ENCODE results near the gene KRTAP5-7.

The KRTAP5-7 gene

DNA sequence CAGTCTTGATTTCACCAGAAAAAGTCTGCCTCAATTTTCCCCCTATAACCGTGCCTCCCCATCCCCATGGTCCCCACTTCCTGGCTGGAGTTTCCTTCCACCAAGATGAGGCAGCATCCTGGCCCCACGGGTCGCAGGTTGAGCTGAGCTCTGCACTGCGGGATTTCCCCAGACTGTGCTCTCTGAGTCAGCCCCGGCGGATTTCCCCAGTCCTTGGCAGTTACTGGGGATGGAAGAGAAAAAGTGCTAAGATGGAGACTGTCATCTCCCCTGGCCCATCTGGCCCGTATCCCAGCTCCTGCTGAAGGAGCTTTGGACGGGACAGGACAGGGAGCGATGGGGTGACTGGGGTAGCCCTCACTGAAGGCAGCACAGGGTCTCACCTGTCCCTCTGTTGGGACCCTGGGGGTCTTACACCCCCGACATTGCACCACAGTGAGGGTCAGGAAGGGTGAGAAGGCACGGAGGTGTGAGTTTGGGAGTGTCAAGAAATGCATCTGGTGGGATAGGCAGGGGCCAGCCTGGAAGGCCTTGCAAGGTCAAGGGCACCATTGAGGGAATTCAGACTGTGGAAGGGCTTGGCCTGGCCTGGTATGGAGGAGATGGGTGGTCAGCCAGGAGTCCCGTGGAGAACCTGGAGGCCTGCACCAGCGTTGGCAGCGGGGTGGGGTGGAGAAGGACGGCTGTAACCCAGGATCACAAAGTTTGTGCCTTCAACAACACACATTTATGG is 37.6 kb upstream of the KRTAP5-7 start:
- TF ChIP-seq CREB1 (IDR thresholded peaks at IDR 0.05; ENCODE audit: low read depth) (no peak), ZBTB7A (IDR thresholded peaks at IDR 0.05; ENCODE audit: low read depth) (no peak), EP300 (IDR thresholded peaks at IDR 0.05; ENCODE audit: borderline replicate concordance) (no peak), FOXM1 (IDR thresholded peaks at IDR 0.05; ENCODE audit: borderline replicate concordance, low read depth) (no peak), YY1 (IDR thresholded peaks at IDR 0.05; ENCODE audit: low read depth) (no peak), NFIC (IDR thresholded peaks at IDR 0.05) (no peak), RAD21 (IDR thresholded peaks at IDR 0.05; ENCODE audit: low read depth) (no peak), EGR1 (IDR thresholded peaks at IDR 0.05) (no peak)
- TF ChIP-seq, protein P1, sequence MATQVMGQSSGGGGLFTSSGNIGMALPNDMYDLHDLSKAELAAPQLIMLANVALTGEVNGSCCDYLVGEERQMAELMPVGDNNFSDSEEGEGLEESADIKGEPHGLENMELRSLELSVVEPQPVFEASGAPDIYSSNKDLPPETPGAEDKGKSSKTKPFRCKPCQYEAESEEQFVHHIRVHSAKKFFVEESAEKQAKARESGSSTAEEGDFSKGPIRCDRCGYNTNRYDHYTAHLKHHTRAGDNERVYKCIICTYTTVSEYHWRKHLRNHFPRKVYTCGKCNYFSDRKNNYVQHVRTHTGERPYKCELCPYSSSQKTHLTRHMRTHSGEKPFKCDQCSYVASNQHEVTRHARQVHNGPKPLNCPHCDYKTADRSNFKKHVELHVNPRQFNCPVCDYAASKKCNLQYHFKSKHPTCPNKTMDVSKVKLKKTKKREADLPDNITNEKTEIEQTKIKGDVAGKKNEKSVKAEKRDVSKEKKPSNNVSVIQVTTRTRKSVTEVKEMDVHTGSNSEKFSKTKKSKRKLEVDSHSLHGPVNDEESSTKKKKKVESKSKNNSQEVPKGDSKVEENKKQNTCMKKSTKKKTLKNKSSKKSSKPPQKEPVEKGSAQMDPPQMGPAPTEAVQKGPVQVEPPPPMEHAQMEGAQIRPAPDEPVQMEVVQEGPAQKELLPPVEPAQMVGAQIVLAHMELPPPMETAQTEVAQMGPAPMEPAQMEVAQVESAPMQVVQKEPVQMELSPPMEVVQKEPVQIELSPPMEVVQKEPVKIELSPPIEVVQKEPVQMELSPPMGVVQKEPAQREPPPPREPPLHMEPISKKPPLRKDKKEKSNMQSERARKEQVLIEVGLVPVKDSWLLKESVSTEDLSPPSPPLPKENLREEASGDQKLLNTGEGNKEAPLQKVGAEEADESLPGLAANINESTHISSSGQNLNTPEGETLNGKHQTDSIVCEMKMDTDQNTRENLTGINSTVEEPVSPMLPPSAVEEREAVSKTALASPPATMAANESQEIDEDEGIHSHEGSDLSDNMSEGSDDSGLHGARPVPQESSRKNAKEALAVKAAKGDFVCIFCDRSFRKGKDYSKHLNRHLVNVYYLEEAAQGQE (IDR thresholded peaks at IDR 0.05; ENCODE audit: low read depth) = no peak

DNA sequence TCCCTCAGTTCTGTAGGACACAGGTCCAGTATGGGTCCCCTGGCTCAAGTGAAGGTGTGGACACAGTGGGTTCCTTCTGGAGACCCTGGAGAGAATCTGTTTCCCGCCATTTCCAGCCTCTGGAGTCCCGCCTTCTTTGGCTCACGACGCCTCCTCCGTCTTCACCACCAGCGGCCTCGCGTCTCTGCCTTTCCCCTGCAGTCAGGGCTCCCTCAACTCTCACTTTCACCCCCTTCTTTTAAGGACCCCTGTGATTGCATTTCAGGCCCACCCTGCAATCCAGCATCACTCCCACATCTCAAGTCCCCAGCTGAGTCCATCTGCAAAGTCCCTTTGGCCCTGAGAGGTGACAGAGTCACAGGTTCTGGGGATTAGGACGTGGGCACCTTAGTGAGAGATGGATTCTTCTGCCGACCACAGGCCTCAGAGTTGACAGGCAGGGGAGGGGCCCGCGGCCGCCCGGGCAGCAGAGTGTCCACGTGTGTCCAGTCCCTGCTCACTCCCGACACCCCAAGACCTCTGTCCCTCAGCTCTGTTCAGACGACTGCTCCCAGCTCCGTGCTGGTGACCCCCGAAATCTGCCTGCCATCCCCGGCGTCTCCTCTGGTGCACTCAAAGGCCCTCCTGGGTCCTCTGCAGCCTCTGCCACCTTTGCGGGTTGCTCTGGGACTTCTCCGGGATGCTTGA is 36.9 kb upstream of the KRTAP5-7 start:
- TF ChIP-seq TEAD4 (IDR thresholded peaks at IDR 0.05) (no peak), NFIC (IDR thresholded peaks at IDR 0.05) (no peak), FOXM1 (IDR thresholded peaks at IDR 0.05; ENCODE audit: borderline replicate concordance, low read depth) (no peak)

DNA sequence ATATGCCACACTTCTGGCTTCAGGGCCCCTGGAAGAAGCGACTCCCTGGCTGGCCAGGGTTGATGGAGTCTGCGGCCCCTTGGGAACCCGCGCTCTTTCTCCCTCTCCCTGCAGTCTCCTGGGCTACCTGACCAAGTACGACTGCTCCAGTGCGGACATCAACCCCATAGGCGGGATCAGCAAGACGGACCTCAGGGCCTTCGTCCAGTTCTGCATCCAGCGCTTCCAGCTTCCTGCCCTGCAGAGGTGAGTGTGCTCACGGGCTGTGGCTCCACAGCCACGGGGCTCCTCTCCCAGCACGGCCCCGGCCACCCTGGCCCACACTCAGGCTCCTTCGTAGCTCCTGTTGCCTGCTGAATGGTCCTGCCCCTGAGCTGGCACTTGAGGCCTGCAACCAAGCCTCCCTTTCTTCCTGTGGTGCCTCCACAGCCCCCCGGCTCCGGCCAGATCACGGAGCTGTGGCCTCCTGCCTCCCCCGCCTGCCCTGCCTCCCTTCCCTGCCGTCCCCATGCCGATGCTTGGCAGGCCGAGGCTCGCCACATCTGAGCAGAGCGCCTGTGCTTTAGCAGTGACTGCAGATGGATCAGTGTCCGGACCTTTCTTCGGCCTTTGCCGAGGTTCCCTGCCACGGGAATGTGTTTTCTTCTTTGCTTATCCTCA is 36.2 kb upstream of the KRTAP5-7 start:
- no peak for TF ChIP-seq CEBPB (IDR thresholded peaks at IDR 0.05)
- TF ChIP-seq, protein P2, sequence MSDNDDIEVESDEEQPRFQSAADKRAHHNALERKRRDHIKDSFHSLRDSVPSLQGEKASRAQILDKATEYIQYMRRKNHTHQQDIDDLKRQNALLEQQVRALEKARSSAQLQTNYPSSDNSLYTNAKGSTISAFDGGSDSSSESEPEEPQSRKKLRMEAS (IDR thresholded peaks at IDR 0.05) = no peak
- TF ChIP-seq EGR1 (IDR thresholded peaks at IDR 0.05) = no peak
- TF ChIP-seq CREB1 (IDR thresholded peaks at IDR 0.05; ENCODE audit: low read depth) = no peak
- TF ChIP-seq TCF12 (IDR thresholded peaks at IDR 0.05; ENCODE audit: low read depth) = no peak
- TF ChIP-seq TAF1 (IDR thresholded peaks at IDR 0.05; ENCODE audit: low read depth) = no peak
- no peak for TF ChIP-seq RAD21 (IDR thresholded peaks at IDR 0.05; ENCODE audit: low read depth)
- no peak for TF ChIP-seq YY1 (IDR thresholded peaks at IDR 0.05; ENCODE audit: low read depth)

DNA sequence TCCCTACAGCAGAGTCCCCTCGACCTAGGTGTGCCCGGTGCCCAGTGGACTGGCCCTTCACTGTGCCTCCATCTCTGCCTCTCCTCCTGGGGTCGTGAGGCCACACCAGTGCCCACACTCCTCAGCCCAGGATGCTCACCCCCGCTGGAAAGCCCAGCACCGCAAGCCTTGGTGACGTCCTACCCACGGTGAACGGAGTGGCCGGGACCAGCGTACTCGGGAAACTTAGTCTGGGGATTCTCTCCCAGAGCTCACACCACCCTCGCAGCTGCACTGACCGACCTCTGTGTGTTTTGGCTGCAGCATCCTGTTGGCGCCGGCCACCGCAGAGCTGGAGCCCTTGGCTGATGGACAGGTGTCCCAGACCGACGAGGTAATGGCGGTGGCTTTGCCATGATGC is 35.5 kb upstream of the KRTAP5-7 start:
- TF ChIP-seq FOXM1 (IDR thresholded peaks at IDR 0.05; ENCODE audit: borderline replicate concordance, low read depth) (no peak), CREB1 (IDR thresholded peaks at IDR 0.05; ENCODE audit: low read depth) (no peak), NFIC (IDR thresholded peaks at IDR 0.05) (no peak)

DNA sequence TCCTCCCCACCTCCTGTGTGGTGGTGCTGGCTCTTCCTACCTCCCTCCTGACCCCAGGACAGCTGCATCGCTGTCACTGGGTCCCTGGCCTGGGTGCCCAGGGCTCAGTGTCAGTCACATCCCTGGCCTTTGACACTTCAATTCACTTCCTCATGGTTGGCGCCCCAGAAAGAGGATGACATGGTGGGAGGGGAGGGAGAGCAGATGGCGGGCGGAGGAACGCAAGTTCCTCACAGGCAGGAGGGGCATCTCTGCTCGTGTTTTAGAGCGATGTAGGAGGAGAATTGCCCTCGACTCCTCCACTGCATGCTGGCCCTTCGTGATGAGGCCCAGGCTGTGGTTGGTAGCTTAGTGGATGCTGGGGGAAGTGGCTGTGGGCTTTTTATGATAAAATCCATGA is 35.1 kb upstream of the KRTAP5-7 start:
- no peak for TF ChIP-seq NFIC (IDR thresholded peaks at IDR 0.05)
- TF ChIP-seq CREB1 (IDR thresholded peaks at IDR 0.05; ENCODE audit: low read depth) = no peak
- no peak for TF ChIP-seq EP300 (IDR thresholded peaks at IDR 0.05; ENCODE audit: borderline replicate concordance)
- no peak for TF ChIP-seq TEAD4 (IDR thresholded peaks at IDR 0.05)
- TF ChIP-seq RAD21 (IDR thresholded peaks at IDR 0.05; ENCODE audit: low read depth) = no peak

DNA sequence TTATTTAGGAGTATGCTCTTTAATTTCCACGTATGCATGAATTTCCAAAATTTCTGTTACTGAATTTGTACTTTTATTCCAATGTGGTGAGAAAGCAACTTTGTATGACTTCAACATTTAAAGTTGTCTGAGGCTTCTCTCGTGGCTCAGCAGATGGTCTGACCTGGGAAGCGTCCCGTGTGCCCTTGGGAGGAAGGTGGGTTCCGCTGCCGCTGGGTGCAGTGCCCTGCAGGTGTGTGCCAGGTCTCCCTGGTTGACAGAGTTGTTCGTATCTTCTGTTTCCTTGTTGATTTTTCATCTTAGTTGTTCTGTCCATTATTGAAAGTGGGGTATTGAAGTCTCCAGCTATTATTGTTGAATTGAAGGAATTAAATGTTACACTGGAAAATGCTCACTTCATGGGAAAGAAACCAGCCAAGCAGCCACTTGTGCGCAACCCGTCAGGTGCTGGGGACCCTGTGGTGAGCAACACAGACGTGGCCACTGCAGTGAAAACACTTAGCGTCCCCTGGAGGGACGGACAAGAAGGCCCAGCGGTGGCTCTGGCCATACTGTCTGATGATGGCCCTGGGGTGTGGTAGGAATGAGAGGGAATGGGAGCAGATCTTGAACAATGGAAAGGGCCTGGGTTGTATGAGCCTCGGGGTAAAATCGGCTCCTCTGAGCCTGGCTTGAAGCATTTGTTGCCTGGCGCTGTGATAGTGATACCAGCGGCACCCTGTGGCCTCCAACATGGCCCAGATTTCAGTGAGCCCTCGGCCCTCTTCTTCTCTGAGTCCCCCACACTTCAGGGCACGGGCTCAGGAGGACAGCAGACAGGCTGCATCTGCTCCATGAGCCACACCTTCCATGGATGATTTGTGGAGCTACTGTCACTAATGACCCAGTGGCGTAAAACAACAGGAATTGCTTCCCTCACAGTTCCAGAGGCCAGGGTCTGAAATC is 31.5 kb upstream of the KRTAP5-7 start:
- TF ChIP-seq EP300 (IDR thresholded peaks at IDR 0.05; ENCODE audit: borderline replicate concordance) (no peak), CEBPB (IDR thresholded peaks at IDR 0.05) (no peak), RAD21 (IDR thresholded peaks at IDR 0.05; ENCODE audit: low read depth) (no peak), EGR1 (IDR thresholded peaks at IDR 0.05) (no peak), ZBTB7A (IDR thresholded peaks at IDR 0.05; ENCODE audit: low read depth) (no peak), TAF1 (IDR thresholded peaks at IDR 0.05; ENCODE audit: low read depth) (no peak)
- TF ChIP-seq, protein P3, sequence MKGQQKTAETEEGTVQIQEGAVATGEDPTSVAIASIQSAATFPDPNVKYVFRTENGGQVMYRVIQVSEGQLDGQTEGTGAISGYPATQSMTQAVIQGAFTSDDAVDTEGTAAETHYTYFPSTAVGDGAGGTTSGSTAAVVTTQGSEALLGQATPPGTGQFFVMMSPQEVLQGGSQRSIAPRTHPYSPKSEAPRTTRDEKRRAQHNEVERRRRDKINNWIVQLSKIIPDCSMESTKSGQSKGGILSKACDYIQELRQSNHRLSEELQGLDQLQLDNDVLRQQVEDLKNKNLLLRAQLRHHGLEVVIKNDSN (IDR thresholded peaks at IDR 0.05) = no peak
- TF ChIP-seq, protein P1 (IDR thresholded peaks at IDR 0.05; ENCODE audit: low read depth) = no peak
- TF ChIP-seq, protein P2 (IDR thresholded peaks at IDR 0.05) = no peak
